Upper lobe of left lung (tissue), 6 donors: ENCODE results near the gene ZP4. TPM values are rescaled to one million over a fixed set of nuclear protein-coding genes. Genes with fewer than 3 reads are reported as not detected.

ENCODE experiments used
- ATAC-seq, 2 donors: fragments of 200-7000 bp; cut with Tn5 transposase; one replicate each; pipeline ENCODE4 v1.9.1; 2022; ENCODE audit warnings: mild to moderate bottlenecking in 2 of 2, moderate library complexity in 2 of 2; ENCODE audit not compliant: low FRiP score in 2 of 2
- DNase-seq, 2 donors: peaks; one replicate each; pipeline ENCODE4 v3.0.0-alpha.2; 2019 to 2020
- H3K27ac ChIP-seq, 4 donors: fragments of 200-600 bp; sonication (generic); one replicate each; pipeline ENCODE4 v1.5.1; 2016 to 2019
- H3K27me3 ChIP-seq, 4 donors: fragments of 200-600 bp; sonication (generic); one replicate each; pipeline ENCODE4 v1.5.1; 2017 to 2019
- H3K36me3 ChIP-seq, 4 donors: fragments of 200-600 bp; sonication (generic); one replicate each; pipeline ENCODE4 v1.5.1; 2016 to 2019
- H3K4me1 ChIP-seq, 4 donors: fragments of 200-600 bp; sonication (generic); one replicate each; pipeline ENCODE4 v1.5.1; 2018 to 2019
- H3K4me3 ChIP-seq, 4 donors: fragments of 200-600 bp; sonication (generic); one replicate each; pipeline ENCODE4 v1.5.1; 2017 to 2019; ENCODE audit warnings: mild to moderate bottlenecking in 2 of 4, moderate library complexity in 1 of 4
- H3K9me3 ChIP-seq, 4 donors: fragments of 200-600 bp; sonication (generic); one replicate each; pipeline ENCODE4 v1.5.1; 2018 to 2019
- CTCF ChIP-seq, 6 experiments: fragments of 450-650 bp in 4 of 6; fragments of 200-600 bp in 2 of 6; sonication (generic) in 2 of 6; IDR thresholded peaks; one replicate each; pipeline ENCODE4 v1.5.1; 2016 to 2019; ENCODE audit warnings: antibody characterized with exemption in 6 of 6
- EP300 ChIP-seq, 4 donors: sonication (generic); formaldehyde crosslinking; IDR thresholded peaks; one replicate each; pipeline ENCODE4 v1.5.1; 2017; ENCODE audit warnings: antibody characterized with exemption in 4 of 4, control low read depth in 2 of 4
- POLR2A ChIP-seq, 4 donors: fragments of 450-650 bp; IDR thresholded peaks; one replicate each; pipeline ENCODE4 v1.5.1; 2016 to 2017; ENCODE audit warnings: antibody characterized with exemption in 4 of 4, mild to moderate bottlenecking in 2 of 4
- POLR2AphosphoS5 ChIP-seq, 2 donors: sonication (generic); formaldehyde crosslinking; IDR thresholded peaks; one replicate each; pipeline ENCODE4 v1.5.1; 2017; ENCODE audit warnings: antibody characterized with exemption in 2 of 2
- WGBS, 2 donors: methylation state at CpG; one replicate each; pipeline ENCODE4 v1.1.5; 2017 to 2018; 5-methylcytosine and 5-hydroxymethylcytosine counted together
- total RNA-seq, 6 donors: library from RNA; depleted of rRNA in 4 of 6; stranded (reverse); fragments of >200 nt in 4 of 6; gene quantifications; one replicate each; pipeline versions ENCODE4 v1.1.0 to v1.2.1, GENCODE V29; 2016 to 2021
- donor health status: DM: no; HTN: no; CAD: no; lungs with moderate emphysema.
- donor health status: DM: no; HTN: yes; CAD: no; lungs with severe emphysema.

ZP4 gene
- total RNA-seq, 6 donors from 2014 or later, result not detected

- WGBS, 2 donors, result 88 to 89% methylated on average over 8 of the region's 8 CpGs
- ATAC-seq, result no peak
- Histone ChIP-seq H3K36me3 (no peaks in the 10 kb centered on the region), H3K27me3 (no peaks in the 10 kb centered on the region), H3K27ac (no peak overlapping the region), H3K4me3 (no peak overlapping the region), H3K9me3 (no peaks in the 10 kb centered on the region), H3K4me1 (no peaks in the 10 kb centered on the region)
- no peak for TF ChIP-seq CTCF (IDR thresholded peaks at IDR 0.05)
- no peak for DNase-seq
These were observed 15.4 kb downstream of the ZP4 start for GRCh38 chr1:237875291-237875690.

GRCh38 chr1:237873487-237874211 is 17.1 kb downstream of the ZP4 start:
- 57 to 58% methylated on average over 3 to 4 of the region's 4 CpGs for WGBS, 2 donors
- DNase-seq, result no peak
- no peak overlapping the region for H3K4me3 ChIP-seq
- TF ChIP-seq EP300 (IDR thresholded peaks at IDR 0.05), result no peak
- no peaks in the 10 kb centered on the region for H3K4me1 ChIP-seq
- no peak overlapping the region for H3K27ac ChIP-seq
- no peaks in the 10 kb centered on the region for H3K9me3 ChIP-seq
- peak in 1 of 2 donors; percentile 26 for ATAC-seq
- H3K36me3 ChIP-seq, result no peaks in the 10 kb centered on the region
- no peaks in the 10 kb centered on the region for H3K27me3 ChIP-seq

GRCh38 chr1:237868817-237869600 is 21.7 kb downstream of the ZP4 start:
- no peak for ATAC-seq
- DNase-seq, result no peak
- peaks cover 4 to 7% (median 5%) of the 10 kb centered on the region in 4 donors for H3K4me1 ChIP-seq
- no peaks in the 10 kb centered on the region for H3K27me3 ChIP-seq
- no peak overlapping the region for H3K4me3 ChIP-seq
- no peaks in the 10 kb centered on the region for H3K36me3 ChIP-seq
- no peak overlapping the region for H3K27ac ChIP-seq
- H3K9me3 ChIP-seq, result no peaks in the 10 kb centered on the region
- WGBS, 2 donors, result 68 to 69% methylated on average over 4 of the region's 4 CpGs
- TF ChIP-seq EP300 (IDR thresholded peaks at IDR 0.05), result no peak
- TF ChIP-seq CTCF (IDR thresholded peaks at IDR 0.05), result no peak
- TF ChIP-seq POLR2AphosphoS5 (IDR thresholded peaks at IDR 0.05), result no peak
- TF ChIP-seq POLR2A (IDR thresholded peaks at IDR 0.05), result no peak

- ATAC-seq, result no peak
- Histone ChIP-seq H3K36me3 (no peaks in the 10 kb centered on the region), H3K27me3 (no peaks in the 10 kb centered on the region), H3K4me1 (peaks cover 4 to 7% (median 5%) of the 10 kb centered on the region in 4 donors), H3K9me3 (no peaks in the 10 kb centered on the region), H3K4me3 (no peak overlapping the region), H3K27ac (no peak overlapping the region)
- TF ChIP-seq POLR2AphosphoS5 (IDR thresholded peaks at IDR 0.05) (no peak), EP300 (IDR thresholded peaks at IDR 0.05) (no peak), CTCF (IDR thresholded peaks at IDR 0.05) (no peak), POLR2A (IDR thresholded peaks at IDR 0.05) (no peak)
- WGBS, 2 donors, result 54 to 82% methylated on average over 1 of the region's 1 CpG
- no peak for DNase-seq
These were observed 23.3 kb downstream of the ZP4 start for GRCh38 chr1:237867380-237867888.

- H3K4me1 ChIP-seq, result peaks cover 4 to 7% (median 5%) of the 10 kb centered on the region in 4 donors
- WGBS, 2 donors, result 11 to 23% methylated on average over 15 to 25 of the region's 25 CpGs
- H3K27me3 ChIP-seq, result no peaks in the 10 kb centered on the region
- no peaks in the 10 kb centered on the region for H3K36me3 ChIP-seq
- H3K4me3 ChIP-seq, result no peak overlapping the region
- peak; percentile 72 to 90 for DNase-seq
- peak; percentile 74 to 89 for ATAC-seq
- TF ChIP-seq EP300 (IDR thresholded peaks at IDR 0.05) (no peak), POLR2AphosphoS5 (IDR thresholded peaks at IDR 0.05) (no peak), CTCF (IDR thresholded peaks at IDR 0.05) (peak; percentile 39 to 81 (median 76))
- no peaks in the 10 kb centered on the region for H3K9me3 ChIP-seq
- no peak overlapping the region for H3K27ac ChIP-seq
These were observed 26.1 kb downstream of the ZP4 start for GRCh38 chr1:237864338-237865244.
